Adrenal gland (tissue), 5 donors: ENCODE results near the gene BMPR2.

Experiments used
- POLR2A ChIP-seq, 2 donors: fragments of 450-650 bp; IDR thresholded peaks; one replicate each; pipeline ENCODE4 v1.6.1; 2017; ENCODE audit warnings: antibody characterized with exemption in 2 of 2, mild to moderate bottlenecking in 2 of 2, moderate library complexity in 1 of 2
- TF ChIP-seq, protein P1 (sequence below), 6 experiments: fragments of 450-650 bp in 4 of 6; fragments of 200-600 bp in 2 of 6; sonication (generic) in 1 of 6; IDR thresholded peaks; 1 replicate in 5 of 6; 2 replicates in 1 of 6; pipeline versions ENCODE4 v1.5.1 to v1.8.0; 2016 to 2021; ENCODE audit warnings: antibody characterized with exemption in 6 of 6, mild to moderate bottlenecking in 2 of 6, moderate library complexity in 1 of 6
- donor health status: DM: no; HTN: no; CAD: no.

DNA sequence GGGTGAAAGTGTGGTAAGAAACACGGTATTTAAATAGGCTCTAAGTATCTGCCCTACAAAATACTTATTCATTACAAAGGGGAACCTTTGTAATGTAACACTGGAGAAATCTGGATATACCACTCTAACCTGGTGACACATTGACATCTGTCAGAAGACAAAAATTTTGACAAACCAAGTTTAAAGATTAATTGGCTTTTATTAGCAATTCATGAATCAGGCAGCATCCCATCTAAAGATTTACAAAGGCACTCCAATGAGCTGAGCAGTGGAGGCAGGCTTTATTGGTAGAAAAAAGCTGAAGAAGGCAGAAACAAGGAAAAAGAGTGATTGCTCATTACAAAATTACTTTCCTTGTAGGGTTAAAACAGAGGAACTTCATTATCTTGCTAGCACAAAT lies 35.0 kb downstream of the BMPR2 start:
- TF ChIP-seq, protein P1, sequence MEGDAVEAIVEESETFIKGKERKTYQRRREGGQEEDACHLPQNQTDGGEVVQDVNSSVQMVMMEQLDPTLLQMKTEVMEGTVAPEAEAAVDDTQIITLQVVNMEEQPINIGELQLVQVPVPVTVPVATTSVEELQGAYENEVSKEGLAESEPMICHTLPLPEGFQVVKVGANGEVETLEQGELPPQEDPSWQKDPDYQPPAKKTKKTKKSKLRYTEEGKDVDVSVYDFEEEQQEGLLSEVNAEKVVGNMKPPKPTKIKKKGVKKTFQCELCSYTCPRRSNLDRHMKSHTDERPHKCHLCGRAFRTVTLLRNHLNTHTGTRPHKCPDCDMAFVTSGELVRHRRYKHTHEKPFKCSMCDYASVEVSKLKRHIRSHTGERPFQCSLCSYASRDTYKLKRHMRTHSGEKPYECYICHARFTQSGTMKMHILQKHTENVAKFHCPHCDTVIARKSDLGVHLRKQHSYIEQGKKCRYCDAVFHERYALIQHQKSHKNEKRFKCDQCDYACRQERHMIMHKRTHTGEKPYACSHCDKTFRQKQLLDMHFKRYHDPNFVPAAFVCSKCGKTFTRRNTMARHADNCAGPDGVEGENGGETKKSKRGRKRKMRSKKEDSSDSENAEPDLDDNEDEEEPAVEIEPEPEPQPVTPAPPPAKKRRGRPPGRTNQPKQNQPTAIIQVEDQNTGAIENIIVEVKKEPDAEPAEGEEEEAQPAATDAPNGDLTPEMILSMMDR (IDR thresholded peaks at IDR 0.05): no peak
- no peak for TF ChIP-seq POLR2A (IDR thresholded peaks at IDR 0.05)
